GM19452 (cell line): Measurements from ENCODE around the gene VPREB3.
"Not testable (repeated sequence)": the region's sequence is repeated elsewhere in the genome, so short reads cannot be mapped to it uniquely, and the experiment has no call there.

Experiments
- ATAC-seq: cut with Tn5 transposase; IDR thresholded peaks from one replicate; pipeline ENCODE4 v1.9.1; 2021; ENCODE audit not compliant: unreplicated experiment

The VPREB3 gene

DNA sequence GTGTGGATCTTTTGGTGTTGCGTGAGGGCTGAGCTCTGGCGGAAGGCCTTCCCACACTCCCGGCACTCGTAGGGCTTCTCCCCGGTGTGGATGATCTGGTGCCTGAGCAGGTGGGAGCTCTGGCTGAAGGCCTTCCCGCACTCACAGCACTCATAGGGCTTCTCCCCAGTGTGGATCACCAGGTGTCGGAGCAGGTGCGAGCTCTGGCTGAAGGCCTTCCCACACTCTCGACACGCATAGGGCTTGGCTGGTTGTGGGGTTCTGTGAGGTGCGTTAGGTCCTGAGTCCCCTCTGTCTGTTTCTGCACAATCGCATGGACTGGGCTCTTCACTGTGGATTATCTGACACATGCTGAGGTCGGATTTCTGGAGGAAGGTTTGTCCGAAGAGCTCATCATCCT is 9.7 kb downstream of the VPREB3 start:
- ATAC-seq = no peak

GRCh38 chr22:23744001-23744400 is 10.2 kb downstream of the VPREB3 start:
- no peak for ATAC-seq

DNA sequence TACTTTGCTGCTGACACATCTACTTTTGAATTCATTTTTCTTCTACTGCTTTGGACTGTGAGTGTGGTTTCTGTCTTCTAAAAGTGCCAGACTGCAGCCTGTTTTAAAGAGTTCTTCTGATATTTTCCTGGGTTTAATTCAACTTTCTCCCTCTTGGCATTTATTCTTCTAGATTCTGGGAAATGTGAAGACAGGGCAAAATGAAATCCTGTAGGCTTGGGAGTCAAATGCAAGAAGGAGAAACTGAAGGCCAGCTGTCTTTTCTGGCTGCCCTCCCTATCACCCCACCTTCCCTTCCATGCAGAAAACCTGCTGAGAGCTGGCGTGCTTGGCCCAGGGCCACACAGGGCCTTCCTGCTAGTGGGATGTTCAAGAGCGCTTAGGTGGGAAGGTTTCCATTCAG is 10.9 kb downstream of the VPREB3 start:
- no peak for ATAC-seq

DNA sequence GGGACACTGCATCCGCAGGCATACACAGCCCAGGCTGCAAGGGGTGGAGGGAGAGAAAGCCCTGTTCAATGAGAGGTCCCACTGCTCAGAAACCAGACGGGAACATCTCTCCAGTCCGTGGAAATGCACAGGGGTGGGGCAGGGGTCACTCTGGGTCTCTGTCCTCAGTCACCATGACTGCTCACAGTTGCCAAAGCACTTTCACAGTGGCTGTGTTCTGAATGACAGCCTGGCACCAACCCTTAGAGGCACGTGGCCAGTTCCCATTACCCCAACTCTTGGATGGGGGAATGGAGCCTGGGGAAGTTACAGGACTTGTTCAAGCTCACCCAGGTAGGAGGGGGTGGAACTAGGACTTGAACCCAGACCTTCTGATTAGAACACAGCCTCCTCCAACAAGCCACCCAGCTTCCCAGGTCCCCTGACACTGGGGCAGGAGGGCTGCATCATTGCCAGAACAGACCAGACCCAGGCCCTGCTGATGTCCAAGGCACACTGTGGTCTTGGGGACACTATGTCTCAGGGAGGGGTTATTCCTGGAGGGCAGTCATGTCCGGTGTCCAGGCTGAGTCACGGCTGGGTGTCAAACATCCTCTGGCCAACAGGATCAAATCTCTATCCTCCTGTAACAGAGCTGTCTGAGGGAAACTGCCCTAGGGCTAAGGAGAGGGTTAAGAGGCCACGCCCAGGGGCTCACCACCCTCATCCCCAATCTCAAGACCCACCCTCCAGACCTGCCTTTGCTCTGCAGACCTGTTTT is 11.5 kb downstream of the VPREB3 start:
- no peak for ATAC-seq

DNA sequence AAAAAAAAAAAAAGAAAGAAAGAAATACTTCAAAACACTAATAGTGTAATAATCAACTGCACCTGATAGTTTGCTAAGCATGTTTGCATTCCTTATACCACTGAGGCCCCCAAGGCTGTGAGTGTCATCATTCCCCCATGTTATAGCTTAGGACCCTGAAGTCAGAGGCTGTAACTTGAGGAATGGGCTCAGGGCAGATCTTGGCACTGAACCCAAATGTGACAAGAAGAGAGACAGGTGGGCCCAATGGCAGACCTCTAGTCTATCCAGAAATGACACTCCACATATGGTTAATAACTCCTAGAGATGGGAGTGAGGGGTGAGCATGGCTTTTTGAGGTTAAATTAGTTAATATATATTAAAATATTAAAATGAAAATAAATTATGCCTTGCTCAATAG is 16.5 kb downstream of the VPREB3 start:
- ATAC-seq = no peak

DNA sequence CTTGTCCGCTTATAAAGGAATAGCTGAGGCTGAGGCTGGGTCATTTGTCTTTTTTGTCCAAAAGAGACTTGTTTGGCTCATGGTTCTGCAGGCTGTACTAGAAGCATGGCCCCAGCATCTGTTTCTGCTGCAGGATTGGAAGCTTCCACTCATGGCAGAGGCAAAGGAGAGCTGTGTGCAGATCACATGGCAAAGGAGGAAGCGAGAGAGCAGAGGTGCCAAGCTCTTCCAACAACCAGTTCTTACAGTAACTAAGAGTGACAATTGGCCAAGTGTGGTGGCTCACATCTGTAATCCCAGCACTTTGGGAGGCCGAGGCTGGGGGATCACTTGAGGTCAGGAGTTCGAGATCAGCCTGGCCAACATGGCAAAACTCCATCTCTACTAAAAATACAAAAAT is 26.1 kb downstream of the VPREB3 start:
- ATAC-seq = not testable (repeated sequence)

DNA sequence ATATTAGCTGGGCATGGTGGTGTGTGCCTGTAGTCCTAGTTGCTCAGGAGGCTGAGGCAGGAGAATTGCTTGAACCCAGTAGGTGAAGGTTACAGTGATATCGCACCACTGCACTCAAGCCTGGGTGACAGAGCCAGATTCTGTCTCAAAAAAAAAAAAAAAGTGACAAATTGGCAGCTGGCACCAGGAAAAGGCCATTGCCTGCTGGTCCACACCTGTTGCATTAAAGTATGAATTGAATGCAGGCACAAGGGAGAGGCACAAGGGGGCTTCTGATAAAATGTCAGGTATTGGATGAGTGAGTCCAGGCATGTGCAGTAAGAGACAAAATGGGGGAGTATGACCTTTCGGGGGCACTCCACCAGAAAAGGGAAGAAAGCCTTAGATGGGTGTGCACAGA is 31.5 kb downstream of the VPREB3 start:
- ATAC-seq = no peak

DNA sequence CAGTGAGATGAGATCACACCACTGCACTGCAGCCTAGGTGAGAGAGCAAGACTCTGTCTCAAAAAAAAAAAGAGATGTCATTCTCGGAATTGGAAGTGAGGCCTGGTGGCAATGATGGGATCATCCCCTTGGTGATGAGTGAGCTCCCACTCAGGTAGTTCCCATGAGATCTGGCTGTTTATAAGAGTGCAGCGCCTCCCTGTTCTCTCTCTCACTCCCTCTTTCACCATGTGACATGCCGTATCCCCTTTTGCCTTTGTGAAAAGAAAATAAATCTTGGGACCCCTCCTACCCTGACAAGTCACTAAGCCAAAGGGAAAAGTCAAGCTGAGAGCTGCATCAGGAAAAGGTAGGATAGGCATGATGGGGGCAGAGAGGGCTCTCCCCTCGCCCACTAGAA is 32.1 kb downstream of the VPREB3 start:
- ATAC-seq = no peak

GRCh38 chr22:23720855-23721254 is 33.4 kb downstream of the VPREB3 start:
- no peak for ATAC-seq

GRCh38 chr22:23718371-23719165 is 35.7 kb downstream of the VPREB3 start:
- no peak for ATAC-seq

DNA sequence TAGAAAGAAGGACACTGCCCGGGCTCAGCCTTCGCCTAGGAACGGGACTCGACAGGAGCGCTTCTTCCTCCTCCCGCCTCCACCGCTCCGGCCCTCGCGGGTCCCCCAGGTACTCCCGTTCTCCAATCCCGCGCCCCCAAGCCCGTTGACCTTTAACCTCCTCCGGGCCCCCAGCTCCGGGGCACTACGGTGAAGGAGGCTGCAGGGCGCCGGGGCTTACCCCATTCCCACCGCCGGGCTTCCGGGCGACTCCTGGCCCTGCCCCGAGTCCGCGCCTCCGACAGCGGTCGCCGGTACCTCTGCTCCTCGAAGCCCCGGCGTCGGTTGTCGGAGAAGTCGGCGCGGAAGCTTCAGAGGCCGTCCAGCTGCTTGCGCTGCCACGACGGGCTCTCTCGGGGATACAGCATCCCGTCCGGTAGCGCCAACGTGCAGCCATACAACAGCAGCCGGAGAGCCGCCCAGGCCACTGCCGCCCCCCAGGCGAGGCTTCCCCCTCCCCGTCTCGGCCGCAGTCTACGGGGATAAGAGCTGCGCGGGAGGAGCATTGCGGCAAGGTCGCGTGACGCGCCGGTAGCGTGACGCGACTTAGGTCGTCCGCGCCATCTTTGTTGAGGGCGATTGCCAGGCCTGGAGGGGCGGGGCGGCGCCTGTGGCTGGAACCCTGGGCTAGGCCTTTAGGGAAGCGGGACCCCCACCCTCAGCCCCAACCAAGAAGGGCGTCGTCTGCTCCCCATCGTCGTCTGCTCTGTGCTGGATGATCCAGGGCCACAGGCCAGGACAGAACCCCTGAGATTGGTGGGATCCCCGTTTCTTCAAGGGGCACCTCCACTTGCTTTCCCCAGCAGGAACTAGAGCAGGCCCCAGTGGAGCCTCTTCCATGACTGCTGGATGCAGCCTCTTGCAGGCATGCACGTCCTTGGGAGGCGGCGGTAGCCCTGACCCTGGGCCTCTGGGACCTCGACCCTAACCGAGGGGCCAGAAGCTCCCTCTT is 37.1 kb downstream of the VPREB3 start:
- ATAC-seq = peak; percentile 64

DNA sequence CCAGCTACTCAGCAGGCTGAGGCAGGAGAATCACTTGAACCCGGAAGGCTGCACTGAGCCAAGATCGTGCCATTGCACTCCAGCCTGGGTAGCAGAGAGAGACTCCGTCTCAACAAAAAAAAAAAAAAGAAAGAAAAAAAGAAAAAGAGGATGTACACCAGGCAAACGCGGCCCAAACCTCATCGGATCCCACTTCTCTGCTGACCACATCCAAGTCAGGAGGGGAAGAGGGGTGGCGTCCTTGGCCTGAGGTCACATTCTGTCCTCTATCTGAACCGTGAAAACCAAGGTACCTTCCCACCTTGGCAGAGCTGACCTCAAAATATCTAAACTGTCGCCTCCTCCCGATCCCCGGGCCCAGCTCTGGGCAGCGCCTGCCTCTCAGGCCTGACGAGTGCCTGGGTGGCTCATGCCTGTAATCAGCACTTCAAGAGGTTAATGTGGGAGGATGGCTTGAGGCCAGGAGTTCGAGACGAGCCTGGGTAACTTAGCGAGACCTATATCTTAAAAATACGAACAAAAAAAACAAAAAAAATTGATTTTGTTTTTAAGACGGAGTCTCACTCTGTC is 38.3 kb downstream of the VPREB3 start:
- no peak for ATAC-seq

- no peak for ATAC-seq
Observed at GRCh38 chr22:23714596-23715578, 39.3 kb downstream of the VPREB3 start.

GRCh38 chr22:23713696-23714595 is 40.3 kb downstream of the VPREB3 start:
- ATAC-seq = no peak

DNA sequence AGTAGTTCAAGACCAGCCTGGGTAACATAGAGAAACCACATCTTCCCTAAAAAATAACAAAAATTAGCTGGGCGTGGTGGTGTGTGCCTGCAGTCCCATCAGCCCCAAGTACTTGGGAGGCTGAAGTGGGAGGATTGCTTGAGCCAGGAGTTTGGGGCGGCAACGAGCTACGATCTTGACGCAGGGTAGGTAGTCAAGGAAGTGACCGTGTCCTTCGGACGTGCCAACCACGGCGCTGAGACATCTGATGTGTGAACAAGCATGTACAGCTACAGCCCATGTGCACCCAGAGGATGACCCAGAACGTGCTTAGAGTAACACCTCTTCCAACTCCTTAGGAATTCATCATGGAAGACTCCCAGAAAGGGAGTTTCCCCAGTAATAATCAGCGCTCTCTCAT is 42.0 kb downstream of the VPREB3 start:
- ATAC-seq = no peak

- ATAC-seq = no peak
Observed at GRCh38 chr22:23709107-23709506, 45.1 kb downstream of the VPREB3 start.

DNA sequence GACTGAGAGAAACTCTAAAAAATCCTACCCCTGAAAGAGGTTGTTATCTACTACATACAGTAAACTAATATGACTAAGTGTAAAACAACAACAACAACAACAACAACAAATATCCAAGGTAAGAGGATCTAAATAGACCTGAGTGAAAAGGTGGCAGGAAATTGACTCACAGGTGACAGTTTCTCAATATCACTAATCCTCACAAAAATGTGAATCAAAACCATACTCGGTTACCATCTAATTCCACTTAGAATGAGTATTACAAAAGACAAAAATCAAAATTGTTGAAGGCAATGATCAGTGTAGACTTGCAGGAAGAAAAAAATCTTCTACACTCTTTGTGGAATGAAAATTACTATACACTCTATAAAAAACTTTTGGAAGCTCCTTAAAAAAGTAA is 46.0 kb downstream of the VPREB3 start:
- no peak for ATAC-seq

- ATAC-seq = no peak
Observed at GRCh38 chr22:23705358-23705757, 48.9 kb downstream of the VPREB3 start.

DNA sequence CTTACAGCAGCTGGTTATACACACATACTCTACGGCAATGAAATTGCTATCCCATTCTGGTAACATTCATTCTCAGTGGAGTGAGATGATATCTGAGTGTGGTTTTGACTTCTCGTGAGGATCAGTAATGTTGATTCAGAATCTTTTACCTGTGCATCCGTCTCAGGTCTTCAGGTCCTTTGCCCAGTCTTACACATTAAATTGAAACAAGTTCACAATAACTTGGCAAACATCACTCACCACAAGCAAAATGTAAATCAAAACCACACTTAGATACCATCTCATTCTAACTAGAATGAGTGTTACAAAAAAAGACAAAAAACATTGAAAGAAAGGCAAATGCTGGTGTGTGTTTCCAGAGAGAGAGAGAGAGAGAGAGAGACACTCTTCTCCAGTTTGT is 49.4 kb downstream of the VPREB3 start:
- ATAC-seq = no peak
